Heart left ventricle (tissue), 16 donors: Measurements from ENCODE around the gene VEZF1. TPM values are rescaled to one million over a fixed set of nuclear protein-coding genes. Genes with fewer than 3 reads are reported as not detected.

Experiments used
- ATAC-seq, 4 donors: fragments of 200-7000 bp; cut with Tn5 transposase; one replicate each; pipeline ENCODE4 v1.9.1; 2020 to 2022; ENCODE audit warnings: moderate library complexity in 4 of 4, mild to moderate bottlenecking in 3 of 4, moderate number of reproducible peaks in 1 of 4
- DNase-seq, 5 donors: peaks; one replicate each; pipeline ENCODE4 v3.0.0-alpha.2; 2020
- H3K27ac ChIP-seq, 12 donors: fragments of 200-600 bp; sonication (generic) in 4 of 12; one replicate each; pipeline versions ENCODE4 v1.5.0 to v1.8.0; 2016 to 2022; ENCODE audit warnings: mild to moderate bottlenecking in 2 of 12
- H3K27me3 ChIP-seq, 9 donors: fragments of 200-600 bp; sonication (generic) in 2 of 9; one replicate each; pipeline versions ENCODE4 v1.5.1 to v1.8.0; 2016 to 2022; ENCODE audit warnings: mild to moderate bottlenecking in 3 of 9
- H3K36me3 ChIP-seq, 9 donors: fragments of 200-600 bp; sonication (generic) in 2 of 9; one replicate each; pipeline versions ENCODE4 v1.5.0 to v1.8.0; 2018 to 2022; ENCODE audit warnings: mild to moderate bottlenecking in 2 of 9
- H3K4me1 ChIP-seq, 12 donors: fragments of 200-600 bp; sonication (generic) in 4 of 12; one replicate each; pipeline versions ENCODE4 v1.5.0 to v1.8.0; 2016 to 2022; ENCODE audit warnings: mild to moderate bottlenecking in 3 of 12
- H3K4me3 ChIP-seq, 12 donors: fragments of 200-600 bp; sonication (generic) in 4 of 12; one replicate each; pipeline versions ENCODE4 v1.5.0 to v1.8.0; 2017 to 2022; ENCODE audit warnings: mild to moderate bottlenecking in 9 of 12, moderate library complexity in 4 of 12
- H3K9me3 ChIP-seq, 12 donors: fragments of 200-600 bp; sonication (generic) in 4 of 12; one replicate each; pipeline versions ENCODE4 v1.5.0 to v1.8.0; 2016 to 2022; ENCODE audit warnings: mild to moderate bottlenecking in 1 of 12
- CTCF ChIP-seq, 12 donors: fragments of 200-600 bp; sonication (generic) in 4 of 12; IDR thresholded peaks; one replicate each; pipeline versions ENCODE4 v1.5.0 to v1.8.0; 2018 to 2022; ENCODE audit warnings: antibody characterized with exemption in 12 of 12, mild to moderate bottlenecking in 5 of 12
- POLR2A ChIP-seq, 2 donors: fragments of 450-650 bp; IDR thresholded peaks; one replicate each; pipeline ENCODE4 v1.6.1; 2017; ENCODE audit warnings: antibody characterized with exemption in 2 of 2, mild to moderate bottlenecking in 2 of 2, moderate library complexity in 2 of 2
- WGBS, 4 donors: extraction: QIAGEN DNeasy Blood & Tissue Kit in 2 of 4; methylation state at CpG; one replicate each; pipeline versions ENCODE4 v1.1.5 to v1.1.7; 2013 to 2018; 5-methylcytosine and 5-hydroxymethylcytosine counted together
- intact Hi-C, 10 donors: fragments of 100-400 bp; cut with DNase I; formaldehyde crosslinking; loops; one replicate each; pipeline versions ENCODE4 v1.11.1 to v1.14.2; 2022
- polyA plus RNA-seq, 2 donors: library from polyadenylated mRNA; stranded (reverse); fragments of 200-250 nt; gene quantifications; one replicate each; pipeline ENCODE4 v1.2.3, GENCODE V29; 2013
- total RNA-seq, 9 donors: library from RNA; depleted of rRNA in 2 of 9; stranded (reverse); fragments of >200 nt in 2 of 9; fragmentation: NEBNext Ultra II Directional in 3 of 9; extraction: Animal tissue kit (Norgen Biotek cat#: 25700) in 3 of 9; gene quantifications; one replicate each; pipeline versions ENCODE4 v1.1.0 to v1.2.4, GENCODE V29; 2016 to 2023
- donor health status: ischemic (EF 13 %, LVEDD 7.1; RV severe dilation, severe dysfunction).
- donor health status: healthy with polysubstance abuse.
- donor health status: DM: no; HTN: yes; CAD: no.
- donor health status: DM: no; HTN: no; CAD: no.
- donor health status: ischemic (EF 25% LVEDD 6.9; RV normal size, moderate dysfunction).
- donor health status: ischemic (EF 25% LVEDD 5.7; RV mildly dilated, moderate dysfunction).
- donor health status: healthy.
- donor health status: DM: yes; HTN: yes; CAD: no.
- donor health status: ischemic (EF 35%, LVEDD 5.7; RV mildly dilated, moderate dysfunction).
- donor health status: nonischemic (EF 11% LVEDD 7.7; RV severe dilation, severe dysfunction).
- donor health status: DM: yes; HTN: yes; CAD: no.
- donor health status: PGD.
- donor health status: ischemic (EF 29% LVEDD 5.4; RV normal size, mild dysfunction).
- donor health status: nonischemic (EF 23%, LVEDD 6.1; RV moderate dilation, normal function).

VEZF1 gene
- total and polyA plus RNA-seq, 11 donors: 18.2 to 85.6 (median 62.3) TPM

DNA sequence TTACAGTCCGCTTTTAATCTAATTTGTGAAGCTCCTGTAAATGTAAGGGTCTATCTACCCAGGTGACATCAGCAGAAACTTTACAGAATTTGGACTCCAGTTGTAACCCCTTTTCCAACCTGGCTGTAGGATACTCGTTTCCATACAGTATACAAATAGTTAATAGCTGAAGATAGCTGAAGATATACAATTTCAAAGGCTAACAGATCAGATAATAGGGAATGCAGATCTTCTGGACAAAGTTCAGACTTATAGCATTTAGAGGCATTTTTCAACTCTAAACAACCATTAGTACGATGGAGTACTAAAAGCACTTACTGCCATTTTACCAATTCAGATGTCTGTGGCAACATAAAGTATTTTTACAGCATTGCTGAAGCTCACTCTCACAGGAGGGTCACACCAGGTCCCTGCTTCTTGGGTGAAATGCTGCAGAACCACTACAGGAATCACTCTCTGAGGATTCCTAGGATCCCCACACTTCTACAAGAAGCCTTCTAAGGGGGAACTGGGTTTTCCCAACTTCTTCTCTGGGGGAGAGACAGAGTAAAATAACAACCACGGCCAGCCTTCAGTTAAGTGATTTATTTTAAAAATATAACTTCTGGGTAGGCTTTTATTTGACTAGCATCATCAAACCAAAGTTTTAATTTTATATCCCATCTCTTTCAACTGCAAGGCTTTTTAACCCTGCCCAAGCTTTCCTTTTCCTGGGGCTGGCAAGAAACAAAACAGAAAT, 2.9 kb downstream of the VEZF1 start:
- 37 to 49% (median 42%) methylated on average over 4 of the region's 4 CpGs for WGBS, 4 donors
- ATAC-seq: no peak
- no peaks in the 10 kb centered on the region for H3K27me3 ChIP-seq
- no peak for TF ChIP-seq POLR2A (IDR thresholded peaks at IDR 0.05)
- no peak for TF ChIP-seq CTCF (IDR thresholded peaks at IDR 0.05)
- DNase-seq: no peak
- H3K36me3 ChIP-seq: peaks cover 0 to 45% (median 26%) of the 10 kb centered on the region in 9 donors
- H3K27ac ChIP-seq: peak overlapping the region in 9 of 12 donors; percentile 6 to 99 (median 41)
- H3K4me3 ChIP-seq: peak overlapping the region in 6 of 12 donors; percentile 0 to 86 (median 48)
- H3K9me3 ChIP-seq: no peaks in the 10 kb centered on the region
- peaks cover 0 to 79% (median 67%) of the 10 kb centered on the region in 12 donors for H3K4me1 ChIP-seq
- intact Hi-C loops: loop anchor here in 7 of 10 donors (5.0 to 10.0 kb wide), 5 partner anchors 33 to 108 kb away; no protein-coding TSS in a partner anchor

GRCh38 chr17:57984261-57984890, 3.7 kb downstream of the VEZF1 start:
- 24 to 32% (median 30%) methylated on average over 4 of the region's 4 CpGs for WGBS, 4 donors

GRCh38 chr17:57983446-57983845, 4.6 kb downstream of the VEZF1 start:
- TF ChIP-seq CTCF (IDR thresholded peaks at IDR 0.05) (no peak), POLR2A (IDR thresholded peaks at IDR 0.05) (no peak)
- Histone ChIP-seq H3K4me1 (peaks cover 0 to 66% (median 53%) of the 10 kb centered on the region in 12 donors), H3K9me3 (no peaks in the 10 kb centered on the region), H3K27me3 (no peaks in the 10 kb centered on the region), H3K4me3 (no peak overlapping the region), H3K36me3 (peaks cover 0 to 61% (median 43%) of the 10 kb centered on the region in 9 donors), H3K27ac (peak overlapping the region in 2 of 12 donors; percentile 20 to 98)
- intact Hi-C loops: loop anchor here in 2 of 10 donors (5.0 to 10.0 kb wide), 2 partner anchors 36 to 49 kb away; no protein-coding TSS in a partner anchor
- 66 to 90% (median 79%) methylated on average over 1 of the region's 1 CpG for WGBS, 4 donors
- no peak for ATAC-seq
- no peak for DNase-seq

More at GRCh38 chr17:57984261-57984890, 3.7 kb downstream of the VEZF1 start:
- Histone ChIP-seq H3K4me1 (peaks cover 0 to 75% (median 62%) of the 10 kb centered on the region in 12 donors), H3K27me3 (no peaks in the 10 kb centered on the region), H3K36me3 (peaks cover 0 to 52% (median 34%) of the 10 kb centered on the region in 9 donors), H3K4me3 (peak overlapping the region in 3 of 12 donors; percentile 3 to 86 (median 10)), H3K9me3 (no peaks in the 10 kb centered on the region), H3K27ac (peak overlapping the region in 6 of 12 donors; percentile 26 to 98 (median 46))
- DNase-seq: no peak
- TF ChIP-seq CTCF (IDR thresholded peaks at IDR 0.05) (no peak), POLR2A (IDR thresholded peaks at IDR 0.05) (no peak)
- ATAC-seq: no peak
- intact Hi-C loops: loop anchor here in 2 of 10 donors (5.0 to 10.0 kb wide), 2 partner anchors 37 to 50 kb away; no protein-coding TSS in a partner anchor
